Left hindlimb (tissue), 1 donor: ENCODE measurements around the gene PDE4B.

Source experiments
- DNase-seq: peaks from one replicate; pipeline ENCODE4 v3.0.0-alpha.2; 2018

Gene PDE4B

DNA sequence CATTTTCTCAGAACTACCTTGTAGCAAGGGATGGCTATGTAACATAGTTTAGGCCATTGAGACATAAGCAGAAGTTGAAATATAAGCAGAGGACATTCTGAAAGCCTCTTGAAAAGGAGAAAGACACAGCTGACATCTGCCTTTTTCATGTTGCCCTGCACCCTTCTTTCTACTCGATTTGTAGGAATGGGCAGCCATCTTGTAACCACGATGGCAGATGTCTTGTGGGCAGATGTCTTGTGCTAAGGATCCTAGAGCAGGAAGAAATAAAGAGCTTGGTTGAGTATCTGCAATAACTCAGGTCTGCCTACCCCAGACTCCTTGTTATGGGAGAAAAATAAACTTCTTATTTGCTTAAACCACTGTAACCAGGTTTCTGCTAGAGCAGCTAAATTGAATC lies 351.0 kb downstream of the PDE4B start:
- no peak for DNase-seq

DNA sequence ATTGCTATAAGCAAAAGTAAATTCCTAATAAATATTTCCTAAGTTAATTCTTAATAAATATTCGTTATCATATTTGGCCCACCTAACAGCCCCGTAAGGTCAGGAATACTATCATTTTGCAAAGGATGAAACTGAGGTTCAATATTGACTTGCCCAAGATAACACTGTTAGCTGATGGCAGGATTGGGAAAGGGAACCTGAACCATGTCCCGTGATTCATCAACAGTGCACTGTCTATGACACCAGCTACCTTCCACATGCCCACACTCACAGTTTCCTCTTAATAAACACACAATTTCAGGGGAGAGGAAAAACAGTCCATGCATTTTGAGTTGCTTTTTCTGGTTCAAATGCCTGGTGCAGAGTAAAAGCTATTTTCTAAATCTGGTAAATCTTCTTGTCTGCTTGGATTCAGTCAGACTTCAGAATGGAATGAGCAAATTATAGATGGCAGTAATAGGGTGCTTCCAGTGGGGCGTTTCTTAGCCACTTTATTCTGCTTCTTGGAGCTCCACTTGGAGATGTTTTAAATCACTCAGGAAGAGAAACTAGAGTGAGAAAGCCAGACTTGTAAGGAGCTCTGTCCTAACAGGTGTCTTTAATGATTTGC lies 354.6 kb downstream of the PDE4B start:
- no peak for DNase-seq

DNA sequence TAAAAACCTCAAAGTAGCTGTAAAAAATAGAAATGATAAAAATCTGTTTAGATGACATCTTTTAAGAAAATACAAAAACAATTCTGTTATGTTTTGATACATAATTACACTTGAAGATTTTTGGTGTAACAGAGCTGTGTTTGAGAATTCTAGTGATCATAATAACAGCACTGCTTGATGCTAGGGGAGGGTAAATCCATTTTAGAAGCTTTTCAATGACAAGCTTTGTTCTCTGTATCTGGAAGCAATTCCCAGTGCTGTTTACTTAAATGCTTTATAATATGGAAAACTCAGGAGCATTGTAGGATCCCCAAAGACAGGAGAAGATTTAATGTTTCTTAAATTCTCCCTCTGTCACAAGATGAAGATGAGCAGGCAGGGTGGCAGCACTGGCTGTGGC lies 359.3 kb downstream of the PDE4B start:
- DNase-seq, result no peak

DNA sequence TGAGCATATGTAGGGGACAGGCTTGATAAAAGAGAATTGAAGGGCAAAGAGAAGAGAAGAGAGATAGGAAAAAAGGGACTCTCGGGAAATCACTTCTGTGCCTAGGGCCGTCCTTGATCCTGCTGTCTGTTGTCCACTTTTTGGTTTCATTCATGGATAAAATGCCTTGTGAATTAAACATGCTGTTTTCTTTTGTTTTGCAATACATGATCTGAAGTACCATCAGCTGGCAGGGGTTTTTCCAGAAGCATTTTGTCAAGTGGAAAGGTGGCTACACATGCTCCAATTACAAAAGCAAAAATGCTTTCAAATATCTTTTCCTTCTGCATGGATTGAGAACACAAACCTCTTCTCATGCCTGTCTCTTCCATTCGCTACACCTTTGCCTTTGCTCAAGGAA lies 361.7 kb downstream of the PDE4B start:
- no peak for DNase-seq

DNA sequence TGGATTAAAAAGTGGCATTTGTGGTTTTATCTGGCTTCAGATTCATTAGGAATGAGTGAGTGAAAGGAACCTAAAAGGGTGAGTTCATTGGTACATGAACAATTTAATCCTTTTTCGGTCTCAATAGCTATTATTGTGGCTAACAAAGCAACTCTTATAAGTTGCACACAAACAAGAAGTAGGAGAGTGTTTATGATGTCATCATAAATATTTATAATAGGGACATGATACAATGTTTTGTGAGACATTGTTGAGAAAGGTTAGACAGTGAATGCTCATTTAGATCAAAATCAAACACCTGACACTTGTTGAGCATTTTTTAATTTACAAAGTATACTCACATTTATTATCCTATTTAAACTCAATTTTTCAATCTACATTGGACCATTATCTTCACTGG lies 363.4 kb downstream of the PDE4B start:
- no peak for DNase-seq

DNA sequence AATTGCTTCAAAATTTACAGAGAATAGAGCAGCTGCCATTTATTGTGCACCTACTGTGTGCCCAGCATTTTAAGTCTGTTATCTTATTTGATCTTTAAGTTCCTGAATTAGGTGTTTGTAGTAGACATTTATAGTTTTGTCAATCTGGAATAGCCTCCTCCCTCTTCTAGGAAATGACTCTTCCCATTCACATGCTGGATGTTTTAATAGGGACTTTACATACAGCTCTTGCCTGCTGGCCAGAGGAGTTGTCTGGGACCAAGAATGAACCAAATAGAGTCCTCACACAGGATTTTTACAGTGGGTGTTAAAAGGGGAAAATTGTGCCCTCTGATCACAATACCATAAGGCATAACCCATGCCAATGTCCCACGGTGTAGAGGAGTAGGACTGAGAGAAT lies 367.1 kb downstream of the PDE4B start:
- DNase-seq, result no peak

DNA sequence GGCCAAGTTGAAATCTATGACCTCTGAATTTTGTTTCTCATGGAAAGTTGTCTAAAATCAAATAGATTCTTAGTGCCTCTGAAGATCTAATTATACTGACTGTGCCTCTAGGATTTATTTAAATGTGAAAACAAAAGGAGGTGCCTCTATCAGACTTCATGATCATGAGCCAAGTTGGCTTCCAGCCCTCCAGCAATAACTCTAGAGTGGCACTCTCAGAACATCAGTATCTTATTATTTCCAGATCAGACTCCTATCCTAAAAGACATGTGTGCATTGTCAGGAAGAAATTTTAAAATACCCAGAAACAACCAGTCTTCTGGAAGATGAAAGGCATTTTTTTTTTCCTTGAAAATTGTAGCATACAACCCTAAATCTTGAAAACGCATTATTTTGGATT lies 368.0 kb downstream of the PDE4B start:
- no peak for DNase-seq

DNA sequence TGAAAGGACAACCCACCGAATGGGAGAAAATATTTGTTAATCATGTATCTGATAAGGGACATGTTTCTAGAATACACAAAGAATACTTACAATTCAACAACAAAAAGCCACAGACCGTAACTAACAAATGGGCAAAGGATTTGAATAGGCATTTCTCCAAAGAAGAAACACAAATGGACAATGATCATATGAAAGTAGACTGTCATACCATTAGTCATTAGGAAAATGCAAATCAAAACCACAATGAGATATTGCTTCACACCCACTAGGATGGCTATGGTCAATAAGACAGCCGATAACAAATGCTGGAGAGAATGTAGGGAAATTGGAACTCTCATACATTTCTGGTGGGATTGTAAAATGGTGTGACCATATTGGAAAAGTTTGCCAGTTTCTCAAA lies 374.1 kb downstream of the PDE4B start:
- no peak for DNase-seq

DNA sequence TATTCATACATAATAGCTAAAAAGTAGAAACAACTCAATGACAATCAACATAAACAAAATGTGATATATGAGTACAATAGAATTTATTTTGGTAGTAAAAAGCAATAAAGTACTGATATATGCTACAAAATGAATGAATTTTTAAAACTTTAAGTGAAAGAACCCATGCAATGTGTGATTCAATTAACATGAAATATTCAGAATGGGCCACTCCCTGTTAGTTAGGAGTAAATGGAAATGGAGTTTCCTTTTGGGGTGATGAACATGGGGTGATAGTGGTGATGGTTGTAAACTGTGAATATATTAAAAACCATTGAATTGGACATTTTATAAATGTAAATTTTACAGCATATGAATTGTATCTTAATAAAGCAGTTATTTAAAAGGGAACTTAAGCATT lies 374.6 kb downstream of the PDE4B start:
- DNase-seq, result no peak

DNA sequence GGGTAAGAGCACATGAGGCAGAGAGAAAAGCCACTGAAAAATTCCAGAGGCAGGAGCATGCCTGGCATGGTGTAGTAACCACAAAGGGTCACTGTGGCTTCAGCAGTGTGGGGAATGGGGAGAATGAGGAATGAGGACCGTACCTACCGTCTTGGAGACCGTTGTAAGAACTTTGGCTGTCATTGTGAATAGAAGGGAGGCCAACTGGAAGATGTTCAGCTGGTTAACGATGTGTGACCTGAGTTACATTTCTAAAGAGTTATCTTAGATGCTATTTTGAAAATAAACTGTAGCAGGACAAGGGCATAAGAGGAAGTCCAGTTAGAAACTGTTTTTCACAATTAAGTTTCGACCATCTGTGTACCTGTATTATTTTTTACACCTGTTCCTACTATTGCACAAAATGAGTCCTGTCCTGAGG lies 375.8 kb downstream of the PDE4B start:
- DNase-seq, result no peak

DNA sequence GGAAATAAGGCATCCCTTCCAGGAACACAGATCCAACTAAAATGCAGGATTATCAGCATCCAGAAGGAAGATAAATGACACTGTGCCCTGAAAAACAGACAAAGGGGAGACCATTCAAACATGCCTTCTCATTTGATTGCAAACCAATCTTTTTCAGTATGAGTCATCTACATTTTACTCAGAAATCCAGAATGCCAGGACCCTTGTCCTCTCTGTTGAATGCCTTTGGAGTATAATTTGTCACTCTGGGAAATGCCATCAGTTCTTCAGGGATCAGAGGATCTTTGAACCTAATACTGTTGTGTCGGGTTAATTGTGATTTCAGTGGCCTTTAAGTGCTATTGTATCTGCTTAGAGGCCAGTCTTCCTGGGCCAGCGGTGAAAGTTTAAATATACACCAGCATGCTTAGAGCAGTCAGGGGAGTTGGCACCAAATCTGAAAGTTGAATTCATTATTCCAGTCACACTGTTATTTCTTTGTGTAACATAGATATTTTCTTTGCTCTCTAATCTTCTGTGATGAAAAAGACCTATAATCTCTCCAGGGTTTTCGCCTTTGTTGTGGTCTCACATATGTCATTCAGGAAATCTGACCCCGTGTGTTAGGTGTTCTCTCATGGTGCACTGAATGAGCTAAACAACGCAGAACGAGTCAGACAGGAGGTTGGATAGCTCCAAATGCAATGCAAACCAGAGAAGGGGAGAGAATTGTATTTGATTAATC lies 376.4 kb downstream of the PDE4B start:
- no peak for DNase-seq

DNA sequence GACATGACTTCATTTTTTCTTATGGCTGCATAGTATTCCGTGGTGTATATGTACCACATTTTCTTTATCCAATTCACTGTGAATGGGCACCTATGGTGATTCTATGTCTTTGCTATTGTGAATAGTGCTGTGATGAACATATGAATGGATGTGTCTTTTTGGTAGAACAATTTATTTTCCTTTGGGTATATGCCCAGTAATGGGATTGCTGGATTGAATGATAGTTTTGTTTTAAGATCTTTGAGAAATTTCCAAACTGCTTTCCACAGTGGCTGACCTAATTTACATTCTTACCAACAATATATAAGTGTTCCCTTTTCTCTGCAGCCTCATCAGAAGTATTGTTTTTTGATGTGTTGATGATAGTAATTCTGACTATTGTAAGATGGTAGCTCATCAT lies 379.6 kb downstream of the PDE4B start:
- DNase-seq, result no peak

DNA sequence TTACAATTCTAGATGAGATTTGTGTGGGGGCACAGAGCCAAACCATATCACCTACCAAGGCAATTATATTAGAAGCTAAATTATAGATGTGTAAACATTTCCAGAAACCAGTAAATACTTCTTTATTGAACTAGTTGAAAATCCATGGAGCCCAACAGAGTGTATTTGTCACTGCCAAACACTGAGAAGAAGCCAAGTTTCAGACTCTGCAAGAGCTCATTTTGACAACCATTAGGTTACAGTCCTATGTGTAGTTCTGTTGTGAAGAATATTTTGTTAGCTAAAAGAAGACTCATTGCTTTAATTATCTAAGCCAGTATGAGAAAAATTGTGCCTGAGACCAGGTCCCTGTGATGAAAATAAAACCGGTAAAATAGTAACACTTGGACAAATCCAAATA lies 382.4 kb downstream of the PDE4B start:
- no peak for DNase-seq

DNA sequence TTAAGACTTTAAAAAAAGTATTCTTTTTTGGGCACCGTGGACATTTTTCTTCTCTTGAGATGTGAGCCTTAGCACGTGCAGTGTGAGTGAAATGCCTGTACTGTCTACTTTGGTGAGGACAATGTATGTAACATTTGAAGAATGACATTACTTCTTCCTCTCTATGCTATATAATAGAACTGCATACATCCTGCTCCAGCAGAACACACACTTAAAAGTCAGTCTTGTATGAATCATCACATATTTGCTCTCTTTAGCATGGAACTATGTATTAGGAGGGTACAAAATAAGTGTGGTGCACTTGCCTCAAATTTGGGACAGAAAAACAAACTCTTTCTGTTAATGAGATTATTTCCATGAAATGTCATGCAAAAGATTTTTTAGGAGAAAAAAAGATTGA lies 382.9 kb downstream of the PDE4B start:
- no peak for DNase-seq

DNA sequence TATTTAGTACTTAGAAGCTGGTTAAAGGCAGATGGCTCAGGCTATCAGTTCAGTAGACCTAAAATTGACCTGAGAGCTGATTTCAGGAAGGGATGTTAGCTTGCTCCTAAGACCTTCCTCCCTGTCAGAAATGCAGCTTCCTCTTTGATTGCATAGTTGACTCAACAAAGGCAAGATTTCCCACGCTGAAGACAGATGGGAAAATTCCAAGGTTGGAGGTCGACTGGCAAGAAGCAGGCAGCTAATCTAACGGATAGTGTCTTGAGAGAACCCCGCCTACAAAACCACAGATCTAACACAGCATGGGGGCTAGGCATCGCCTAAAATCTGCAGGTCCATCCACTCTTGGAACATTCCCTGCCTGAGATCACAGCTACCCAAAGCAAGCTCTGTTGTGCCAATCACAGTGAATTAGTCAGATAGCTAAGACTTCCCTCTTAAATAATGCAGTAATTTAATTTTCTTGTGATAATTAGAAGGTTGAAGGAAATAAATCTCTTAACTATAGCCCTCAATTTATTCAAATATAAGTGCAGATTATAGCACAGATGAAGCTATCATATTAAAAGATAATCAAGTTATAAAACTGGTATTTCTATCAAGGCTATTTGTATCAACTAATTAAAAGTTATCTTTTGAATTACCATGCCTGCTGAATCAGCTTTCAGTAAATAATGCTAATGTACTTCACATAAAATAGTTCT lies 383.5 kb downstream of the PDE4B start:
- DNase-seq, result no peak

DNA sequence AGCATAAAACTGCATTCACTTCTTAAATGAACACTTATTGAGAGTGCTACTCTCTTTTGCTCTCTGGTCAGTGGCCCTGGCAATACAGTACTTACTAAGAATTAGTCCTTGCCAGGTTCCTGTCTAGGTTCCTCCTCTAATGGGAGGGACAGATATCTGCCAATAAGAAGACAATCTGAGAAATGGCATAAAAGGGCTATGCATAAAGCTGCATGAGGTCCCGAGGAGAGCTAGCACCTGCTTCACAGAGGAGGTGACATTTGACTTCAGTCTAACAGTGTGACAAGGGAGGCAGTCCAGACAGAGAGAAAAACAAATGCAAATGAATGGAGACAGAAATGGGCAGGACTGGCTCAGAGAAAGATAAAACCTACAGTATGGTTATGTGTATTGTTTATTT lies 384.1 kb downstream of the PDE4B start:
- no peak for DNase-seq

DNA sequence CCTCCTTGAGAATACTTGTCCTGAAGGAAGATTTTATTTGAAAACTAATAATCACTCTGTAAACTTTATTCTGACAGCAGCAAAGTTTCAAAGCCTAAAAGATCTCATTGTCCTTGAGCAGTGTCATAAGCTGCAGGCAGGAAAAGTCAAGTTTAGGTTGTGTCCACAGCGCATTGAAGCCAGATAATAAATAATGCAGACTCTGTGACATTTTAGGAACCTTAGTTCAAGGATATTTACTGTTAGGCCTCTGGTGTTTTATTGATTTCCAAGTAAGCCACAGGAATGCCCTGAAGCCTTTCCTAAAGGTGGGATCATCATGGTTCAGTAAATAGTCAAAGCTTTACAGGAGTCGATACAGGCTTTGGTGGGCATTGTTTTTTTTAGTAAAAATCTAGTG lies 384.8 kb downstream of the PDE4B start:
- DNase-seq, result no peak

DNA sequence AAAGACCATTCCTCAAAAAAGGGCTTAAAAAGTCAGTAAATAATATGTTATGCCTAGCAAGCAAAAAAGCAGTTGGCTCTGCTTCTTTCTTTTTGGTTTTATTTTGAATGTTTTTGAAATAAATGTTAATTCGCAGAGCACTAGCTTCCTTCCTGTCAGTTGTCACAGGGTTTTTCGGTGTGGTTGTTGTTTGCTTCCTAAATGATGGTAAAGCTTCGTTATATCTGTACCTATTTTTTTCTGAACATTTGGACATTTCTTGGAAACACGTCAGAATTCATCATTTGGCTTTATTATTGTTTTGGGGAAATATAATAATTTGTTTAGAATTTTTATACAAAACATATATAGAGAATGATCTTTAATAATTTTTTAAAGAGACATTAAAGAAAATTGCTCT lies 389.3 kb downstream of the PDE4B start:
- no peak for DNase-seq

DNA sequence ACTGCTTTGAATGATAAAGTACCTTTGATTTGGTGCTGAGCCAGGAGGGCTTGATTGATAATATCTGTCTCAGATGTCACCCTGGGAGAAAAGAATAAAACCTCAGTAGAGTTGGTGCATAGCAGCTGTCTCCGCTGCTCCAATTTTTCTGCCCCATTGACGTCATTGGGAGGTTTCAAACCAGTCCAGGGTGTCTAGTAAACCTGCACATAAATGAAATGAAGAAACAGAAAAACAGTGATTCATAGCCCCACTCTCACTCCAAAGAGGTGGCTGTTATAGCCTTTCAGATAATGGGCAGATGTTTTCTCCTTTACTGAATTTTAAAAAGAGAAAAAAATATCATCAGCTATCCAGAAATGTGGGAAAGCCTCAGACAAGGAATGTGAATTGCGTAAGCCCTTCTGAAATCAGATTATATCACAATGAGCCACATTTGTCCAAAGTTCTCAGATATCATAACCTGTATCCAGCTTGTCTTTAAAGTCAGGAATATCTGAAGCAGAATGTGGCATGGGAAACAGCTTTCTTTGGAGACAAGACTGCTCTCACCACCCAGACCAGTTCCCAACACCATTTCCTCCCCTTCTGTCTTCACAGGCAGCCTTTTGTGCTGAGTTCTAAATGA lies 390.0 kb downstream of the PDE4B start:
- no peak for DNase-seq

DNA sequence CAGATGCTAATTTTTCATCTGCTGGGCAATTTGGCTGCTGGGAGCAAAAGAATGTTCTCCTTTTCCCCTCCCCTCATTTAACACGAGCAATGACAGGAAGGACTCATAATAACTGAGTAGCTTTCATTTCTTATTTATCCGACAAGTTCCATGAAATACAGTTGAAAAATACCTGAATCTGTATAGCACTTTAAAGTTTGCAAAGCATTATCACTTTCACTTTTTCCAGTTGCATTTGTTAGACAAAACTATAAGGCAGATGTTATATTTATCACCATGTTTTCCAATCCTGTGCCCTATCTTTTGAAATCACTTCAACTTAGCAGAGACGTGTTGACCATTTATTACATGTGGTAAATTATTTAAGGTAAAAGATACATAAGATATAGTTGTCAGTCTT lies 390.7 kb downstream of the PDE4B start:
- no peak for DNase-seq

DNA sequence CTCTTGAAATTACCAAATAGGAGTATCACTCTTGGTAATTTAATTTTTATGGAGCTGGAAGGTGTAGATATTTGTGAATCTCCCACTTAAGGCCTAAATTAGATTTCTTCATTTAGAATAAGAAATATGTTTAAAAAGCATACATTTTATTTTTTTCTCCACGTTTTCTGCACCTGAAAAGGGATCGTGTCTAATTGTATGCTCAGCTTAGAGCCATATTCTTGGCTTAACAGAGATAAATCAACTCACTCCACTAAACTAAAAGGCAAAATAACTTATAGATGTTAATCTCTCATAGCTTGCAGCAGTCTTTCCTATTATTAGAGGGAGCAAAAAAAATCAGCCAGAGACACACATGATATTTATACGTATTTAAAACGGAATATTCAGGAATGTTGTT lies 404.4 kb downstream of the PDE4B start:
- DNase-seq, result no peak

DNA sequence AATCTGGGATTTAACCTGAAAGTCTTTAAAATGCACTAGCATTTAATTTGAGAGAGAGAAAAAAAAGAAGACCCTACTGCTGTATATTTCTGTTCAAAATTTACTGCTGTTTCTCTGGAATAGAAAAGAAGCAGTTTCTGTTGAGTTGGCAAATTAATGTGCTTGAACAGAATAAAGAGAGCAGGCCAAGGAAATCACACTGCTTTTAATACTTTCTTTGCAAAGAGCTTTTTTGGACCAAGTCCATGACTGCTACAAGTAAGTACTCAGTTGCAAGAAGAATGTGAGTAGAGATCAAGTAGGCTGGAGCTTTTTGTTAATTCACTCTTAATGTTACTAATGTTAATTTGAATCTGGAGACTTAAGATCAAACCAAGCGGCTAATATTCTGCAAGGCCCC lies 405.1 kb downstream of the PDE4B start:
- DNase-seq, result no peak

DNA sequence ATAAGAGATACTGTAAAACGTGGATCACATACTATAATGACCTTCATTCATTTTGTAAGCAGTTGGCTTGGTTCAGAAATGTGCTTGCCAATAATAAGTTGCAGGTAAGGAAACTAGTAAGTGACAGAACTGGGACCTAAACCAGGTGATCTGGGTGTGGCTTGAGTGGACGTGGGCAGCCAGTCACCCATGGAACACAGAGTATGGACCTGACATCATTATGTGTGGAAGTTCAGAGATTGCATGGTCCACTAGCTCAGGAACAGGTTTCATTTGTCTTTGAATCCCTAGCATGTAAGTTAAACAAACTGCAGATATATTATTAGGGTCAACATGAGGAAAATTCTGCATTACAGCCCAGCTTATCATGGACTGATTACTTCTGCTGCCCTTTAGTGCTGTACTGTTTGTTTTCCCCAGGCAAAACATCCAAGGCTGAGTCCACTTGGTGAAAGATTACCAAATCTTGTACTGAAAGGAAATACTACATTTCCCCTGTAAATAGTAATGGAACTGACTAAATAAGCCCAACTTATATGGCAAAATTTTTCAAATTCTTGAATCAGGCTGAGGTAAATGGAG lies 414.0 kb downstream of the PDE4B start:
- DNase-seq, result no peak

DNA sequence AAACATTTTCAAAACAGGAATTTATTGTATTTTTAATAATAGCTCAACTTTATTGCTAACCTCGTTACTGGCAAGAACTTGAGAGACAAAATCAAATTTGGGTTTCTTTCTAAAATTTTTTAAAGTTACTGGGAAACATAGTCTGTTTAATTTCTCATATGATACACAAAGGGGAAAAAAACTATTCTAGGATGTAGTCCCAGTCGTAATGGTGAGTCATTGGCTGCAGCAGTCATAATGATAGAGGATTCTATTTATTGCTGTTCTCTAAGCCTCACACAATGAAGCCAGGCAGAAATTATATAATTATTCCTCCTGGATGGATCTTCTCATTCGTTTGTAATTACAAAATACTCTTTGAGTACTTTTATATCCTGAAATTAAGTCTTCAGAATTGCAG lies 414.8 kb downstream of the PDE4B start:
- DNase-seq, result no peak
